ENCODE results near the gene SEPTIN1. TPM values are rescaled to one million over a fixed set of nuclear protein-coding genes. Genes with fewer than 3 reads are reported as not detected.

SEPTIN1 gene
- total RNA-seq, 4 donors from 2014 or later: 0.86 to 2.5 (median 1.4) TPM

DNA sequence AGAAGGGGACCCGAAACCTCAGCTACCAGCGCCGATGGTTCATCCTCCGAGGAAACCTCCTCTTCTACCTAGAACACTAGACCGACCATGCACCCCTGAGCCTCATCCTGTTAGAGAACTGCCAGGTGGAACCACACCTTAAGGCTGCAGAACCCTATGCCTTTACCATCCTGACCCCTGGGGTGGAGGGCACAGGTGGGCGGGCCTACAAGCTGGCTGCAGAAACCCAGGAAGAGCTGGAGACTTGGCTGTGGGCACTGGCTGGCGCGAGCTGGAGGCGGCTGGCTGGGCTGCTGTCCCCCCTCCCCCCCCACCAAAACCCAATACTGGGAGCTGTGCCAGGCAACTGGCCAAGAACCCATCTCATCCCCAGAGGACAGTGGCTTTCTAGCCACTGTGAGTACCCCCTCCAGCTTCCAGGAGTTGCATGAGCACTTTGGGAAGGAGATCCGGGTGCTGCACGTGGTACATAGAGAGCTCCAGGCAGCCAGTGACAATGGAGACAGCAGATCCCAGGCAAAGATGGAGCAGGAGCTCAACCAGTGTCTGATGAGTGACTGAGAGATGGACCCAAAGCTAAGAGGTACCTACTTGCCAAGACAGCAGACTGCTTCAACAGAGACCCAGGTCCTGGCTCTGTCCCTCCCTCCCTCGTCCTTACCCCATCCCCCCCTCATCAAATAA lies 25.8 kb downstream of the SEPTIN1 start:
- H3K27me3 ChIP-seq: no peaks in the 10 kb centered on the region
- H3K27ac ChIP-seq (replicated peaks in 1 of 4): peak overlapping the region; percentile 90 to 99 (median 92)
- intact Hi-C loops (cut with DNase I): loop anchor here (10.0 kb wide), 1 partner anchor 48 kb away; the partner anchor contains the start of gene ZNF771
- no peak for DNase-seq (ENCODE audit: extremely low spot score)
- TF ChIP-seq, protein P1, sequence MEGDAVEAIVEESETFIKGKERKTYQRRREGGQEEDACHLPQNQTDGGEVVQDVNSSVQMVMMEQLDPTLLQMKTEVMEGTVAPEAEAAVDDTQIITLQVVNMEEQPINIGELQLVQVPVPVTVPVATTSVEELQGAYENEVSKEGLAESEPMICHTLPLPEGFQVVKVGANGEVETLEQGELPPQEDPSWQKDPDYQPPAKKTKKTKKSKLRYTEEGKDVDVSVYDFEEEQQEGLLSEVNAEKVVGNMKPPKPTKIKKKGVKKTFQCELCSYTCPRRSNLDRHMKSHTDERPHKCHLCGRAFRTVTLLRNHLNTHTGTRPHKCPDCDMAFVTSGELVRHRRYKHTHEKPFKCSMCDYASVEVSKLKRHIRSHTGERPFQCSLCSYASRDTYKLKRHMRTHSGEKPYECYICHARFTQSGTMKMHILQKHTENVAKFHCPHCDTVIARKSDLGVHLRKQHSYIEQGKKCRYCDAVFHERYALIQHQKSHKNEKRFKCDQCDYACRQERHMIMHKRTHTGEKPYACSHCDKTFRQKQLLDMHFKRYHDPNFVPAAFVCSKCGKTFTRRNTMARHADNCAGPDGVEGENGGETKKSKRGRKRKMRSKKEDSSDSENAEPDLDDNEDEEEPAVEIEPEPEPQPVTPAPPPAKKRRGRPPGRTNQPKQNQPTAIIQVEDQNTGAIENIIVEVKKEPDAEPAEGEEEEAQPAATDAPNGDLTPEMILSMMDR (IDR thresholded peaks at IDR 0.05): no peak
- no peak for TF ChIP-seq POLR2A (IDR thresholded peaks at IDR 0.05; ENCODE audit: low read depth)
- TF ChIP-seq POLR2AphosphoS5 (IDR thresholded peaks at IDR 0.05): no peak
- no peak for TF ChIP-seq EP300 (IDR thresholded peaks at IDR 0.05)
- peaks cover 35 to 52% (median 47%) of the 10 kb centered on the region in 4 donors for H3K4me1 ChIP-seq
- no peaks in the 10 kb centered on the region for H3K9me3 ChIP-seq
- 64% methylated on average over 10 of the region's 12 CpGs for WGBS
- H3K36me3 ChIP-seq: peaks cover 14 to 74% (median 67%) of the 10 kb centered on the region in 4 donors
- peak overlapping the region; percentile 72 to 98 (median 80) for H3K4me3 ChIP-seq

DNA sequence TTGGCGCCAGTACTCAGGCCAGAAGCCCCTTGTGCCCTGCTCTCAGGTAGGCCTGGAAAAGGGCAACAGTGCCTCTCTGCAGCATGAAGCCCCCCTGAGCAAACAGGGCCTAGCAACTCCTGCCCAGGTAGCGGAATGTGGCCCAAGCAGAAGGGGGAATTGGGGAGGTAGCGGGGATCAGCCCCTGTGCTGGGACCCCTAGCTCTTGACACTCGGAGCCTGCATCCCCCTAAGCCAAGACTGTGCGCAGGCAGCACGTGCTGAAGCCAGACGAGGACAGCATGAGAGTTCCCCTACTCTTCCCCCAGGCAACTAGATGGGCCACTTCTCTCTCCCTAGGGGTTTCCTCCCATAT lies 26.4 kb downstream of the SEPTIN1 start:
- H3K4me3 ChIP-seq: peak overlapping the region; percentile 72 to 98 (median 80)
- peaks cover 39 to 58% (median 52%) of the 10 kb centered on the region in 4 donors for H3K4me1 ChIP-seq
- peaks cover 16 to 75% (median 66%) of the 10 kb centered on the region in 4 donors for H3K36me3 ChIP-seq
- H3K9me3 ChIP-seq: no peaks in the 10 kb centered on the region
- WGBS: 57% methylated on average over 6 of the region's 7 CpGs
- no peaks in the 10 kb centered on the region for H3K27me3 ChIP-seq
- H3K27ac ChIP-seq (replicated peaks in 1 of 4): peak overlapping the region; percentile 90 to 99 (median 92)
- intact Hi-C loops (cut with DNase I): loop anchor here (10.0 kb wide), 1 partner anchor 49 kb away; the partner anchor contains the start of gene ZNF771
- no peak for TF ChIP-seq POLR2A (IDR thresholded peaks at IDR 0.05; ENCODE audit: low read depth)
- TF ChIP-seq POLR2AphosphoS5 (IDR thresholded peaks at IDR 0.05): no peak
- TF ChIP-seq, protein P1 (IDR thresholded peaks at IDR 0.05): no peak
- TF ChIP-seq EP300 (IDR thresholded peaks at IDR 0.05): no peak
- DNase-seq (ENCODE audit: extremely low spot score): no peak

DNA sequence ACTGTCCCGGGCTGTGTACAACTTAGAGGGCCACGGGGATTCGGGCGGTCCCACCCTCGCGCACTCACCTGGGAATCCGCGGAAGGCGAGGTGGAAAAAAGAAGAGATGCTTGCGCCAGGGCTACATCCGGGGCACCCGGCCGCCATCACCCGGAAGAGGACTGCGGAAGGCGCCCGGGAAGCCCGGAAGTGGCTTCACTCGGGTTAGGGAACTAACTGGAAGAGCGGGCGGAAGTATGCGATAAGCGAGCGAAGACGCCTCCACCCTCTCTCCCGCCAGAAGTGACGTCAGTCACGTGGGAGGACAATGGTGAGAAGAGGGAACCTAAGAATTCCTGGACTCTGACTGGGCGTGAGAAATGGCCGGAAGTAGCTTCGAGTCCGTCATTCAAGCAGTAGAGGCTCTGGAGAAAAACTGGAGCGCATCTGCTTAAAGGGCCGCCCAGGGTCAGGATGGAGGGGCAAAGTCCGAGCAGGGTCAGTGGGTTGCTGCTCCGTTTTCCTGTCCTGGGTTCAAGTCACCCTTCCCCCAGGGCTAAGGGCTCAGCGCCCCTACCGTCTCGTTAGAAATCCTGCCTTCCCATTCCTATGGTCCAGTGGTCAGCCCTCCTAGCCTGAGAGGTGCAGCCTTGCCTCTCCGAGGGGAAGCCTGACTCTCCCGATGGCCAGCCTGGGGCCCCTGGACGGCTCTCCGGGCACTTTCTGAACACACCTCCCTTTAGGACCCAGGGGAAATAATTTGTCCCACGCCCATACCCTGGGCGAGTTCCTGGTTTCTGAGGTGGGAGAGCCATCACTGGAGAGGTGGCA lies 27.0 kb downstream of the SEPTIN1 start, which contains the start of gene CD2BP2:
Gene CD2BP2, minus strand, starts transcription at position 165 of the 810 bp plus-strand sequence. CDS start 627 bp downstream, outside the sequence.
- DNase-seq (ENCODE audit: extremely low spot score): peak; percentile 99
- Histone ChIP-seq H3K9me3 (no peaks in the 10 kb centered on the region), H3K36me3 (peaks cover 22 to 75% (median 66%) of the 10 kb centered on the region in 4 donors), H3K4me3 (peak within 1 kb of the TSS; percentile 72 to 98 (median 80)), H3K4me1 (peaks cover 39 to 58% (median 52%) of the 10 kb centered on the region in 4 donors), H3K27me3 (no peaks in the 10 kb centered on the region), H3K27ac (replicated peaks in 1 of 4) (peak within 1 kb of the TSS; percentile 90 to 99 (median 92))
- 2% methylated on average over 35 of the region's 45 CpGs for WGBS
- TF ChIP-seq, protein P1 (IDR thresholded peaks at IDR 0.05): peak in 1 of 3 experiments; percentile 10
- TF ChIP-seq POLR2AphosphoS5 (IDR thresholded peaks at IDR 0.05): peak; percentile 91 to 92
- TF ChIP-seq EP300 (IDR thresholded peaks at IDR 0.05): no peak
- peak; percentile 2 for TF ChIP-seq POLR2A (IDR thresholded peaks at IDR 0.05; ENCODE audit: low read depth)
- intact Hi-C loops (cut with DNase I): loop anchor here (10.0 kb wide), 1 partner anchor 49 kb away; the partner anchor contains the start of gene ZNF771

DNA sequence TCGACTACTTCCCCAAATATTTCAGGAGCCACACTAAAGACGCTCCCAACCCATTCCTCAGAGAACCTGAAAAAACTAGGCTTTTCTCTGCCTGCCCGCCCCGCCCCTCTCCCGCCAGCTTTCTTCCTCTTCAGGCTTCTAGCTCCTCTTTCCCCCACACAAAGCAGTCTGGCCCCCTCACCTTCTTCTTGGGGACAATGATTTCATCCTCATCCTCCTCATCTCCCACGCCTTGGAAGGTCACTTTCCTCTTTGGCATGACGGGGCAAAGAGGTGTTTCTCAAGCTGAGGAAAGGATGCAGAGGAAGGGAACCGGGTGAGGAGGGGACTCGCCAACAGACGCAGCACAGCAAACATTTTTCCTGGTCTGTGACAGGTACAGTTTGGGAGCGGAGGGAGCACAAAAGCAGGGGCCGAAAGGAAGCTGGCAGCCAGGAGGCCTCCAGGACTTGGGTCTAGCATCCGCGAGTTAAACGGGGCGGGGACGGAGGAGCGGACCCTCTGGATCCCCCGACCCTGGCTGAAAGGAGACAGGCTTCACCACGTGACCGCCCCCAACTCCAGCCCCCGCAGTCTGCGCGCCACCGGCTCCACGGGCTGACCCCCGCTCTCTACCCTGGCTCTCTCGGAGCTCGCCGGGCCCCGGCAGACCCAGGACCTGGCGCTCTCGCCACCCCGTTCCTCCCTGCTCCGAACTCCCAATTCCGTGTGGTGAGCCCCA lies 27.8 kb downstream of the SEPTIN1 start:
- Histone ChIP-seq H3K27ac (replicated peaks in 1 of 4) (peak overlapping the region; percentile 90 to 99 (median 92)), H3K36me3 (peaks cover 23 to 75% (median 64%) of the 10 kb centered on the region in 4 donors), H3K9me3 (no peaks in the 10 kb centered on the region), H3K4me3 (peak overlapping the region; percentile 72 to 98 (median 80)), H3K4me1 (peaks cover 39 to 58% (median 52%) of the 10 kb centered on the region in 4 donors), H3K27me3 (no peaks in the 10 kb centered on the region)
- WGBS: 1% methylated on average over 12 of the region's 36 CpGs
- intact Hi-C loops (cut with DNase I): loop anchor here (10.0 kb wide), 1 partner anchor 50 kb away; the partner anchor contains the start of gene ZNF771
- TF ChIP-seq EP300 (IDR thresholded peaks at IDR 0.05): no peak
- peak; percentile 16 for TF ChIP-seq POLR2A (IDR thresholded peaks at IDR 0.05; ENCODE audit: low read depth)
- no peak for TF ChIP-seq POLR2AphosphoS5 (IDR thresholded peaks at IDR 0.05)
- TF ChIP-seq, protein P1 (IDR thresholded peaks at IDR 0.05): no peak
- no peak for DNase-seq (ENCODE audit: extremely low spot score)

All from esophagus muscularis mucosa (tissue), 4 donors.